PC-9 (cell line): ENCODE data around the gene HBA2. TPM values are rescaled to one million over a fixed set of nuclear protein-coding genes. Genes with fewer than 3 reads are reported as not detected.

Experiments used
- BruUV-seq: library from RNA; stranded (reverse); fragments of 400-500 nt; replicated peaks from 2 replicates; lab custom pipeline; 2021; lab: Mats Ljungman, UMichigan
- CTCF ChIA-PET: fragments of 300-600 bp; sonication (Branson Sonifier 250); formaldehyde crosslinking; loops from one replicate; lab custom pipeline; 2022; ENCODE audit warnings: antibody characterized with exemption; lab: Charles Lee
- POLR2A ChIA-PET: fragments of 300-600 bp; sonication (Branson Sonifier 250); formaldehyde crosslinking; loops from one replicate; lab custom pipeline; 2022; ENCODE audit warnings: antibody characterized with exemption; ENCODE audit not compliant: unreplicated experiment; lab: Charles Lee
- DNase-seq, 2 experiments: peaks; one replicate each; pipeline versions ENCODE4 v3.0.0 to v3.0.0-alpha.2; 2015 to 2022; ENCODE audit warnings: mixed read lengths in 1 of 2
- H2AFZ ChIP-seq: fragments of 200-600 bp; sonication (generic); 2 replicates; pipeline ENCODE4 v1.8.1; 2017; ENCODE audit warnings: antibody characterized with exemption
- H3F3A ChIP-seq: fragments of 200-600 bp; sonication (generic); 2 replicates; pipeline ENCODE4 v1.8.1; 2017; ENCODE audit warnings: antibody characterized with exemption, mild to moderate bottlenecking, low read depth; ENCODE audit not compliant: insufficient read depth
- H3K27ac ChIP-seq: fragments of 200-600 bp; sonication (generic); 2 replicates; pipeline ENCODE4 v1.6.1; 2016; ENCODE audit warnings: mixed run types
- H3K27me3 ChIP-seq: fragments of 200-600 bp; sonication (generic); 2 replicates; pipeline ENCODE4 v1.6.1; 2016; ENCODE audit warnings: low read depth, mixed run types; ENCODE audit not compliant: insufficient read depth
- H3K36me3 ChIP-seq: fragments of 200-600 bp; sonication (generic); 2 replicates; pipeline ENCODE4 v1.6.1; 2016; ENCODE audit warnings: low read depth, mixed run types
- H3K4me1 ChIP-seq: fragments of 200-600 bp; sonication (generic); replicated peaks from 2 replicates; pipeline ENCODE4 v1.6.1; 2016; ENCODE audit warnings: mixed run types; ENCODE audit not compliant: insufficient read depth
- H3K4me2 ChIP-seq: fragments of 200-600 bp; sonication (generic); 2 replicates; pipeline ENCODE4 v1.6.1; 2017; ENCODE audit warnings: mixed run types
- H3K4me3 ChIP-seq: fragments of 200-600 bp; sonication (generic); 2 replicates; pipeline ENCODE4 v1.6.1; 2016; ENCODE audit warnings: mixed run types
- H3K79me2 ChIP-seq: fragments of 200-600 bp; sonication (generic); 2 replicates; pipeline ENCODE4 v1.6.1; 2017; ENCODE audit warnings: low read depth, mixed run types
- H3K9me2 ChIP-seq: fragments of 200-600 bp; sonication (generic); 2 replicates; pipeline ENCODE4 v1.8.1; 2017; ENCODE audit warnings: mild to moderate bottlenecking; ENCODE audit not compliant: insufficient read depth
- H3K9me3 ChIP-seq: fragments of 200-600 bp; sonication (generic); 2 replicates; pipeline ENCODE4 v1.8.1; 2016; ENCODE audit warnings: low read depth; ENCODE audit not compliant: insufficient read depth
- H4K20me1 ChIP-seq: fragments of 200-600 bp; sonication (generic); 2 replicates; pipeline ENCODE4 v1.8.1; 2017; ENCODE audit not compliant: insufficient read depth
- CTCF ChIP-seq: fragments of 200-600 bp; sonication (generic); conservative IDR thresholded peaks from 2 replicates; pipeline ENCODE4 v1.6.1; 2017; ENCODE audit warnings: mixed run types, antibody characterized with exemption, mild to moderate bottlenecking, moderate library complexity
- EZH2 ChIP-seq: fragments of 200-600 bp; sonication (generic); IDR thresholded peaks from 2 replicates; pipeline ENCODE4 v1.8.0; 2017; ENCODE audit warnings: antibody characterized with exemption, low read depth
- intact Hi-C: fragments of 100-400 bp; cut with micrococcal nuclease; formaldehyde crosslinking; loops from one replicate; pipeline ENCODE4 v1.10.0; 2022; ENCODE audit not compliant: unreplicated experiment
- total RNA-seq: library from RNA; stranded (reverse); gene quantifications from 2 replicates; pipeline ENCODE4 v1.2.3, GENCODE V29; 2021

Gene HBA2
- total RNA-seq, 1 experiment from 2014 or later, result not detected

- intact Hi-C loops, result no loop called here
Measured at GRCh38 chr16:138049-138417, 34.6 kb upstream of the HBA2 start.

GRCh38 chr16:140175-140857 is 32.4 kb upstream of the HBA2 start:
- no peak for DNase-seq
- no peak overlapping the region for H3K27ac ChIP-seq
- ChIA-PET CTCF (no interaction called here), POLR2A (interaction anchor here (0.6 kb wide), 1 partner anchor 357 kb away, joined by 13 read pairs; no protein-coding TSS in a partner anchor)
- no peak overlapping the region for H3K4me2 ChIP-seq
- peaks cover 7% of the 10 kb centered on the region; the same call in 1 of the 2 replicates for H3K4me1 ChIP-seq
- H3K79me2 ChIP-seq, result peaks cover 28% of the 10 kb centered on the region
- H3K9me2 ChIP-seq, result no peaks in the 10 kb centered on the region
- H3K9me3 ChIP-seq, result no peaks in the 10 kb centered on the region
- no peak overlapping the region for H2AFZ ChIP-seq
- intact Hi-C loops, result no loop called here
- TF ChIP-seq CTCF (no peak), EZH2 (no peak)
- no peaks in the 10 kb centered on the region for H4K20me1 ChIP-seq
- BruUV-seq, result no TSS peak
- H3F3A ChIP-seq, result peaks cover 18% of the 10 kb centered on the region; the same call in 1 of the 2 replicates
- no peaks in the 10 kb centered on the region for H3K27me3 ChIP-seq
- H3K36me3 ChIP-seq, result no peaks in the 10 kb centered on the region
- no peak overlapping the region for H3K4me3 ChIP-seq

More at GRCh38 chr16:138049-138417, 34.6 kb upstream of the HBA2 start:
- peak in 1 of 2 experiments; percentile 28 for DNase-seq
- H3F3A ChIP-seq, result peaks cover 19% of the 10 kb centered on the region; the same call in 1 of the 2 replicates
- H3K36me3 ChIP-seq, result no peaks in the 10 kb centered on the region
- ChIA-PET POLR2A (interaction anchor here (0.5 kb wide), 1 partner anchor 215 kb away, joined by 3 read pairs; no protein-coding TSS in a partner anchor), CTCF (interaction anchor here (0.6 kb wide), 1 partner anchor 11 kb away, joined by 3 read pairs; no protein-coding TSS in a partner anchor)
- H3K4me1 ChIP-seq, result peaks cover 7% of the 10 kb centered on the region; the same call in 1 of the 2 replicates
- H3K4me2 ChIP-seq, result peak overlapping the region; percentile 76
- H2AFZ ChIP-seq, result peak overlapping the region; percentile 90
- H3K79me2 ChIP-seq, result peaks cover 42% of the 10 kb centered on the region
- H3K27ac ChIP-seq, result peak overlapping the region; percentile 66
- H4K20me1 ChIP-seq, result no peaks in the 10 kb centered on the region
- no peaks in the 10 kb centered on the region for H3K27me3 ChIP-seq
- no TSS peak for BruUV-seq
- no peaks in the 10 kb centered on the region for H3K9me3 ChIP-seq
- peak overlapping the region; percentile 88 for H3K4me3 ChIP-seq
- TF ChIP-seq CTCF (no peak), EZH2 (no peak)
- no peaks in the 10 kb centered on the region for H3K9me2 ChIP-seq

GRCh38 chr16:142405-142967 is 30.2 kb upstream of the HBA2 start:
- no TSS peak for BruUV-seq
- Histone ChIP-seq H3K9me2 (no peaks in the 10 kb centered on the region), H3K9me3 (no peaks in the 10 kb centered on the region), H3F3A (peaks cover 14% of the 10 kb centered on the region; the same call in 1 of the 2 replicates), H3K79me2 (peaks cover 6% of the 10 kb centered on the region), H3K36me3 (no peaks in the 10 kb centered on the region), H3K4me1 (peaks cover 2% of the 10 kb centered on the region; the same call in 1 of the 2 replicates), H3K27me3 (no peaks in the 10 kb centered on the region), H4K20me1 (no peaks in the 10 kb centered on the region), H3K4me2 (no peak overlapping the region), H2AFZ (no peak overlapping the region), H3K27ac (no peak overlapping the region), H3K4me3 (no peak overlapping the region)
- ChIA-PET POLR2A (no interaction called here), CTCF (no interaction called here)
- TF ChIP-seq EZH2, result no peak
- no peak for TF ChIP-seq CTCF
- intact Hi-C loops, result no loop called here
- DNase-seq, result no peak
